K562 (cell line): Measurements from ENCODE around the gene TMEM88. TPM values are rescaled to one million over a fixed set of nuclear protein-coding genes. Genes with fewer than 3 reads are reported as not detected.

Experiments
- CBX5 ChIP-seq: IDR thresholded peaks from 2 replicates; pipeline ENCODE4 v1.6.1; 2014; ENCODE audit warnings: low read depth, borderline replicate concordance
- GABPA ChIP-seq: fragments of 200-800 bp; sonication (Bioruptor generic); conservative IDR thresholded peaks from 2 replicates; pipeline ENCODE4 v1.6.1; 2016; ENCODE audit warnings: low read depth, missing genetic modification characterization, missing compliant biosample characterization
- HDAC8 ChIP-seq: fragments of 450-650 bp; IDR thresholded peaks from 2 replicates; pipeline ENCODE4 v1.6.1; 2016; ENCODE audit warnings: mild to moderate bottlenecking, missing genetic modification characterization, moderate library complexity, missing compliant biosample characterization
- HNRNPLL ChIP-seq: fragments of 200-400 bp; formaldehyde crosslinking; IDR thresholded peaks from 2 replicates; pipeline ENCODE4 v1.6.1; 2017; ENCODE audit warnings: low read length, low read depth, mild to moderate bottlenecking; ENCODE audit not compliant: poor library complexity, severe bottlenecking
- MCM3 ChIP-seq: fragments of 450-650 bp; IDR thresholded peaks from 2 replicates; pipeline ENCODE4 v1.6.1; 2016
- MLLT1 ChIP-seq, 2 experiments: fragments of 450-650 bp; IDR thresholded peaks; 2 replicates each; pipeline ENCODE4 v1.6.1; 2016
- NR2F6 ChIP-seq: fragments of 450-650 bp; formaldehyde crosslinking; IDR thresholded peaks from 2 replicates; pipeline ENCODE4 v1.4.0; 2020; ENCODE audit warnings: mild to moderate bottlenecking
- RBFOX2 ChIP-seq: fragments of 200-400 bp; formaldehyde crosslinking; IDR thresholded peaks from 2 replicates; pipeline ENCODE4 v1.6.1; 2017; ENCODE audit warnings: low read depth, mild to moderate bottlenecking, low read length, moderate library complexity
- ZMIZ1 ChIP-seq, 2 experiments: fragments of 150-350 bp in 1 of 2; IDR thresholded peaks; 2 replicates each; pipeline ENCODE4 v1.6.1; 2012 to 2016; ENCODE audit warnings: low read depth in 2 of 2, low read length in 2 of 2, mild to moderate bottlenecking in 1 of 2, moderate library complexity in 1 of 2
- ZNF318 ChIP-seq, 2 experiments: fragments of 450-650 bp; IDR thresholded peaks; 2 replicates each; pipeline ENCODE4 v1.6.1; 2016; ENCODE audit warnings: mild to moderate bottlenecking in 2 of 2, borderline replicate concordance in 1 of 2, low read depth in 1 of 2, moderate library complexity in 1 of 2
- ZNF507 ChIP-seq: conservative IDR thresholded peaks from 2 replicates; pipeline ENCODE4 v1.6.1; 2017; ENCODE audit warnings: missing genetic modification characterization, missing compliant biosample characterization
- polyA plus RNA-seq, 8 experiments: library from polyadenylated mRNA; depleted of rRNA in 4 of 8; stranded (reverse) in 5 of 8; unstranded in 3 of 8; fragments of >200 nt; fragmentation: Nextera tagmentation in 2 of 8; fragmentation: Illumina TruSeq in 1 of 8; extraction: Ambion mirVana in 2 of 8; extraction: Trizol in 1 of 8; gene quantifications; 2 replicates each; pipeline versions ENCODE4 v1.2.1 to v1.2.3, GENCODE V29; 2011 to 2014; ENCODE audit warnings: inconsistent platforms in 1 of 8, missing spikeins in 1 of 8
- total RNA-seq, 7 experiments: library from RNA; depleted of rRNA in 6 of 7; stranded (reverse); fragments of >200 nt in 6 of 7; fragmentation: Illumina TruSeq in 2 of 7; extraction: Trizol in 2 of 7; gene quantifications; 2 replicates each; pipeline versions ENCODE4 v1.2.1 to v1.2.3, GENCODE V29; 2011 to 2021; ENCODE audit warnings: low replicate concordance in 1 of 7

The TMEM88 gene
- total and polyA plus RNA-seq, 9 of the 15 experiments (the other 6 are each of a cell fraction or from before 2014, with no cell fraction given), result 0.10 to 1.4 (median 0.36) TPM; not detected in 3

GRCh38 chr17:7838090-7839075 is 16.5 kb upstream of the TMEM88 start (continued):
- TF ChIP-seq ZMIZ1 (IDR thresholded peaks at IDR 0.05; ENCODE audit: low read depth in 2 of 2, low read length in 2 of 2) (no peak), GABPA (tag) (peak; percentile 4; the same call in 1 of the 2 replicates), ZNF318 (IDR thresholded peaks at IDR 0.05; ENCODE audit: borderline replicate concordance in 1 of 2, low read depth in 1 of 2) (peak in 1 of 2 experiments; percentile 75; a peak in 2 of 4 replicates), MLLT1 (IDR thresholded peaks at IDR 0.05) (peak in 1 of 2 experiments; percentile 81; a peak in 2 of 4 replicates), HDAC8 (tag) (no peak), CBX5 (no peak), NR2F6 (CRISPR knock-in tag) (no peak), MCM3 (no peak), ZNF507 (tag) (no peak), HNRNPLL (no peak), RBFOX2 (peak; percentile 80)
